DOHH2 (cell line): ENCODE data around the gene REEP1.

Experiments
- CTCF ChIP-seq: fragments of 200-600 bp; sonication (generic); IDR thresholded peaks from one replicate; pipeline ENCODE4 v1.5.1; 2014; ENCODE audit warnings: antibody characterized with exemption, mild to moderate bottlenecking, low read depth, low read length; ENCODE audit not compliant: poor library complexity, severe bottlenecking
- EZH2phosphoT487 ChIP-seq: fragments of 200-600 bp; sonication (generic); IDR thresholded peaks from 2 replicates; pipeline ENCODE4 v1.6.1; 2017; ENCODE audit warnings: borderline replicate concordance, mild to moderate bottlenecking, antibody characterized with exemption, low read length, moderate library complexity, mixed read lengths

DNA sequence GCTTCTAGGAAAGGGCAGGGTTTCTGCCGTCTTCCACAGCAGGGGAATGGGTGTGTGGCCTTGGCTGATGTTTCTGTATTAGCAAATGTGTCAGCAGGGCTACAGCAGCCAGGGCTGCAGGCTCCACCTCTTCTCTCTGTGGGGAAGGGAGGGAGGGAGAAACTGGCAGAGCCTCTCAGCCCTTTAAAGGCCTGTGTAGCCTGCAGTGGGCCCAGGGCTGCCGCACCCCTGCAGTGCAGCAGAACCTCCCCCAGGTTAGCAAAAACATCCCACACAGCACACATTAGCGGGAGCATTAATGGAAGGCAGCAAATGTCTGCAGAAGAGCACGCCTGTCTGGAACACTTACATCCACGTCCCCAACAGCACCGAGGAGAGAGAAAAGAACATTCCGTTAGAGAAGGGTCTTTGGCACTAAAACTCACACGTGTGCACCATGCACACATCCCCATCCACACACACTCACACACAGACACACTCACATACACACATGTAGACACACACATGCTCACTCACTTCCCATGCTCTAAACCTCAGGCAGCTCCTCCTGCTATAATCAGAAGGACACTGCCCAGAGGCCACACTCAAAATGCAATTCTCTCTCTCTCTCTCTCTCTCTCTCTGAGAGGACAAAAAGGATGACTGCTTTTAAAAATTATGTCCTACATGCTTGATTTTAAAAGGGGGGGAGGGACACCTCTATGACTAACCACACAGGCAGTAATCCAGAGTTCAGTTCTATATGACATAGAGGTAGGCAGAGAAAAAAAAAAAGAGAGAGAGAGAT lies 114.1 kb downstream of the REEP1 start:
- TF ChIP-seq CTCF (no peak), EZH2phosphoT487 (no peak)
